ENCODE data around the gene CFAP97D1. TPM values are rescaled to one million over a fixed set of nuclear protein-coding genes. Genes with fewer than 3 reads are reported as not detected.
"Not testable (repeated sequence)": the region's sequence is repeated elsewhere in the genome, so short reads cannot be mapped to it uniquely, and the experiment has no call there.

Gene CFAP97D1
- total RNA-seq, 5 donors from 2014 or later (not counting 1 experiment from before 2014, with no cell fraction given), result not detected

DNA sequence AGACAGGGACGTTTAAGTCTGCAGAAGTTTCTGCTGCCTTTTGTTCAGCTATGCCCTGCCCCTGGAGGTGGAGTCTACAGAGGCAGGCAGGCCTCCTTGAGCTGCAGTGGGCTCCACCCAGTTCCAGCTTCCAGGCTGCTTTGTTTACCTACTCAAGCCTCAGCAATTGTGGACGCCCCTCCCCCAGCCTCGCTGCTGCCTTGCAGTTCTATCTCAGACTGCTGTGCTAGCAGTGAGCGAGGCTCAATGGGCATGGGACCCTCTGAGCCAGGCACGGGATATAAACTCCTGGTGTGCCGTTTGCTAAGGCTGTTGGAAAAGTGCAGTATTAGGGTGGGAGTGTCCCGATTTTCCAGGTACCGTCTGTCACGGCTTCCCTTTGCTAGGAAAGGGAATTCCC is 17.8 kb downstream of the CFAP97D1 start:
- WGBS (ENCODE audit: insufficient coverage), result 90% methylated on average over 2 of the region's 9 CpGs
- H3K4me1 Mint-ChIP-seq; H3K9me3 Mint-ChIP-seq; H3K36me3 Mint-ChIP-seq; H3K27ac Mint-ChIP-seq; H3K27ac ChIP-seq (ENCODE audit: low read length); H3K4me3 ChIP-seq (ENCODE audit: control insufficient read depth in 1 of 2, extremely low read depth in 1 of 2, low read length in 1 of 2); ATAC-seq (replicated peaks in 1 of 4); H3K9me3 ChIP-seq; H3K4me1 ChIP-seq (ENCODE audit: control insufficient read depth in 1 of 2, extremely low read depth in 1 of 2, insufficient read depth in 2 of 2, low read length in 2 of 2); DNase-seq; H3K36me3 ChIP-seq (ENCODE audit: control insufficient read depth in 2 of 2, extremely low read depth in 1 of 2, insufficient read depth in 1 of 2, low read length in 1 of 2); CTCF ChIA-PET; H3K4me3 Mint-ChIP-seq: not testable (repeated sequence)
- POLR2A ChIA-PET, result interaction anchor here in 1 of 2 donors (0.6 kb wide), 1 partner anchor 37 kb away, joined by 3 read pairs; no protein-coding TSS in a partner anchor
- peaks cover 0 to 10% of the 10 kb centered on the region in 2 experiments for H3K27me3 ChIP-seq (replicated peaks in 1 of 2; ENCODE audit: control insufficient read depth in 2 of 2, extremely low read depth in 1 of 2, insufficient read depth in 2 of 2, low read length in 1 of 2)
- peaks cover 35 to 50% of the 10 kb centered on the region in 2 donors for H3K27me3 Mint-ChIP-seq

- Mint-ChIP-seq H3K27ac (no peak overlapping the region), H3K27me3 (peaks cover 40 to 51% of the 10 kb centered on the region in 2 donors), H3K4me1 (no peaks in the 10 kb centered on the region), H3K36me3 (no peaks in the 10 kb centered on the region), H3K9me3 (no peaks in the 10 kb centered on the region), H3K4me3 (no peak overlapping the region)
- no peak overlapping the region for H3K27ac ChIP-seq (ENCODE audit: low read length)
- no peaks in the 10 kb centered on the region for H3K9me3 ChIP-seq
- no peaks in the 10 kb centered on the region for H3K4me1 ChIP-seq (ENCODE audit: control insufficient read depth in 1 of 2, extremely low read depth in 1 of 2, insufficient read depth in 2 of 2, low read length in 2 of 2)
- no CpG with 5 or more reads among the region's 2 CpGs for WGBS (ENCODE audit: insufficient coverage)
- peaks cover 0 to 14% of the 10 kb centered on the region in 2 experiments for H3K27me3 ChIP-seq (replicated peaks in 1 of 2; ENCODE audit: control insufficient read depth in 2 of 2, extremely low read depth in 1 of 2, insufficient read depth in 2 of 2, low read length in 1 of 2)
- DNase-seq, result no peak
- no peak overlapping the region for H3K4me3 ChIP-seq (ENCODE audit: control insufficient read depth in 1 of 2, extremely low read depth in 1 of 2, low read length in 1 of 2)
- ATAC-seq (replicated peaks in 1 of 4), result no peak
- H3K36me3 ChIP-seq (ENCODE audit: control insufficient read depth in 2 of 2, extremely low read depth in 1 of 2, insufficient read depth in 1 of 2, low read length in 1 of 2), result no peaks in the 10 kb centered on the region
- CTCF ChIA-PET, result interaction anchor here in 1 of 2 donors (1.1 kb wide), 1 partner anchor 33 kb away, joined by 4 read pairs; no protein-coding TSS in a partner anchor
- POLR2A ChIA-PET, result no interaction called here
These were observed 18.8 kb downstream of the CFAP97D1 start for GRCh38 chr17:43799047-43799446.

DNA sequence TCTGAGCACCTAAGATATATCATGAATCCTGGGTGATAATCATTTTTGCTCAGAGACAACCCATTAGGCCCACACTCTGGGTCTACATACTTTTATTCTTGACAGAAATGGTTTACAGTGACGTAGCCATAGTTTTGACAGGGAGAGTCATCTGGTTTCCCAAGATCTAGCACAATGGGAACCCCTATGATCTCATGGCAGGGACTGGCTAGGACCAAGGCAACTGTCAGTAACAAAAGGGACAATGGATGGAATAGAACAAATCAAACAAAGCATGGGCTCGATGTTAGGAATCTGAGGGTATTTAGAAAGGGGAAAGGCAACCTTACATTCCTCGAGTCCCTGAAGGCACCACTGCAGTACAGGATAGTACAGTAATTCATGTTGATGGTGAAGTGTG is 20.5 kb downstream of the CFAP97D1 start:
- Histone ChIP-seq H3K27me3 (replicated peaks in 1 of 2; ENCODE audit: control insufficient read depth in 2 of 2, extremely low read depth in 1 of 2, insufficient read depth in 2 of 2, low read length in 1 of 2) (peaks cover 0 to 18% of the 10 kb centered on the region in 2 experiments), H3K9me3 (no peaks in the 10 kb centered on the region), H3K4me3 (ENCODE audit: control insufficient read depth in 1 of 2, extremely low read depth in 1 of 2, low read length in 1 of 2) (no peak overlapping the region), H3K27ac (ENCODE audit: low read length) (no peak overlapping the region), H3K4me1 (ENCODE audit: control insufficient read depth in 1 of 2, extremely low read depth in 1 of 2, insufficient read depth in 2 of 2, low read length in 2 of 2) (no peaks in the 10 kb centered on the region), H3K36me3 (ENCODE audit: control insufficient read depth in 2 of 2, extremely low read depth in 1 of 2, insufficient read depth in 1 of 2, low read length in 1 of 2) (no peaks in the 10 kb centered on the region)
- Mint-ChIP-seq H3K4me1 (no peaks in the 10 kb centered on the region), H3K27me3 (peaks cover 42 to 46% of the 10 kb centered on the region in 2 donors), H3K36me3 (no peaks in the 10 kb centered on the region), H3K27ac (no peak overlapping the region), H3K9me3 (no peaks in the 10 kb centered on the region), H3K4me3 (no peak overlapping the region)
- ChIA-PET POLR2A (no interaction called here), CTCF (no interaction called here)
- WGBS (ENCODE audit: insufficient coverage), result 80% methylated on average over 1 of the region's 3 CpGs
- ATAC-seq (replicated peaks in 1 of 4) (no peak), DNase-seq (no peak)

GRCh38 chr17:43801844-43802243 is 21.6 kb downstream of the CFAP97D1 start:
- H3K4me3 ChIP-seq (ENCODE audit: control insufficient read depth in 1 of 2, extremely low read depth in 1 of 2, low read length in 1 of 2), result no peak overlapping the region
- no peak overlapping the region for H3K4me3 Mint-ChIP-seq
- POLR2A ChIA-PET, result no interaction called here
- H3K27me3 Mint-ChIP-seq, result peaks cover 31 to 39% of the 10 kb centered on the region in 2 donors
- ATAC-seq (replicated peaks in 1 of 4), result no peak
- no peak for DNase-seq
- H3K27ac ChIP-seq (ENCODE audit: low read length), result no peak overlapping the region
- H3K36me3 ChIP-seq (ENCODE audit: control insufficient read depth in 2 of 2, extremely low read depth in 1 of 2, insufficient read depth in 1 of 2, low read length in 1 of 2), result no peaks in the 10 kb centered on the region
- no peaks in the 10 kb centered on the region for H3K4me1 ChIP-seq (ENCODE audit: control insufficient read depth in 1 of 2, extremely low read depth in 1 of 2, insufficient read depth in 2 of 2, low read length in 2 of 2)
- peaks cover 0 to 22% of the 10 kb centered on the region in 2 experiments for H3K27me3 ChIP-seq (replicated peaks in 1 of 2; ENCODE audit: control insufficient read depth in 2 of 2, extremely low read depth in 1 of 2, insufficient read depth in 2 of 2, low read length in 1 of 2)
- no peaks in the 10 kb centered on the region for H3K9me3 Mint-ChIP-seq
- WGBS (ENCODE audit: insufficient coverage), result no CpG with 5 or more reads among the region's 3 CpGs
- H3K36me3 Mint-ChIP-seq, result no peaks in the 10 kb centered on the region
- no peak overlapping the region for H3K27ac Mint-ChIP-seq
- CTCF ChIA-PET, result no interaction called here
- H3K4me1 Mint-ChIP-seq, result no peaks in the 10 kb centered on the region
- no peaks in the 10 kb centered on the region for H3K9me3 ChIP-seq

DNA sequence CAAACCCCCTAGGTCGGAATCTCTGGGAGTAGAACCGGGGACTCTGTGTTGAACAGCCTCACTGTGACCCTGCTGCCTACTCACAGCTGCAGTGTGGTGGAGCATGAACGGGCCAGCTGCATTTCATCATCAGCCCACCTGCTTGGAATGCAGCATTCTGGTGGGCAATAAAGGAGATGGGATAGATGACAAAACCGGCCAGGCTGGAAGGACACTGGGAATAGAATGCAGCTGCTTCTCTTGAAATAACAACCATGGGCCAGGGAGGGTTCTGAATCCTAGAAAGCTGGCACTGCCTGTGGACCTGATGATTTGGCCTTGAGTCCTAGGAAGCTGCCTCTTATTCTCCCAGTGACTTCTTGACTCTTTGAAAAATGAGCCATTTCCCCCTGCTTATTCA is 23.5 kb downstream of the CFAP97D1 start:
- POLR2A ChIA-PET, result no interaction called here
- peaks cover 30% of the 10 kb centered on the region in 2 donors for H3K27me3 Mint-ChIP-seq
- Histone ChIP-seq H3K27me3 (replicated peaks in 1 of 2; ENCODE audit: control insufficient read depth in 2 of 2, extremely low read depth in 1 of 2, insufficient read depth in 2 of 2, low read length in 1 of 2) (peaks cover 0 to 31% of the 10 kb centered on the region in 2 experiments), H3K36me3 (ENCODE audit: control insufficient read depth in 2 of 2, extremely low read depth in 1 of 2, insufficient read depth in 1 of 2, low read length in 1 of 2) (no peaks in the 10 kb centered on the region), H3K27ac (ENCODE audit: low read length) (no peak overlapping the region), H3K9me3 (no peaks in the 10 kb centered on the region), H3K4me3 (ENCODE audit: control insufficient read depth in 1 of 2, extremely low read depth in 1 of 2, low read length in 1 of 2) (no peak overlapping the region), H3K4me1 (ENCODE audit: control insufficient read depth in 1 of 2, extremely low read depth in 1 of 2, insufficient read depth in 2 of 2, low read length in 2 of 2) (no peaks in the 10 kb centered on the region)
- DNase-seq (no peak), ATAC-seq (replicated peaks in 1 of 4) (no peak)
- no peak overlapping the region for H3K4me3 Mint-ChIP-seq
- no peak overlapping the region for H3K27ac Mint-ChIP-seq
- 90% methylated on average over 2 of the region's 4 CpGs for WGBS (ENCODE audit: insufficient coverage)
- H3K4me1 Mint-ChIP-seq, result no peaks in the 10 kb centered on the region
- CTCF ChIA-PET, result no interaction called here
- H3K36me3 Mint-ChIP-seq, result no peaks in the 10 kb centered on the region
- no peaks in the 10 kb centered on the region for H3K9me3 Mint-ChIP-seq

DNA sequence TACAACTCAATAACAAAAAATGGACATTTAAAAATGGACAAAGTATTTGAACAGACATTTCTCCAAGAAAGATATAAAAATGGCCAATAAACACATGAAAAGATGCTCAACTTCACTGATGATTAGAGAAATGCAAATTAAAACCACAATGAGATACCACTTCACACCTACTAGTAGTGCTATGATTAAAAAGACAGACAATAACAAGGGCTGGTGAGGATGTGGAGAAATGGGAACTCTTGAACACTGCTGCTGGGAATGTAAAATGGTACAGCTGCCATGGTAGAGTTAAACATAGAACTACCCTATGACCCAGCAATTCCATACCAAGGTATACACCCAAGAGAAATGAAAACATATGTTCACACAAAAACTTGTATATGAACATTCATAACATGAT is 24.9 kb downstream of the CFAP97D1 start:
- Histone ChIP-seq H3K4me3 (ENCODE audit: control insufficient read depth in 1 of 2, extremely low read depth in 1 of 2, low read length in 1 of 2) (no peak overlapping the region), H3K4me1 (ENCODE audit: control insufficient read depth in 1 of 2, extremely low read depth in 1 of 2, insufficient read depth in 2 of 2, low read length in 2 of 2) (no peaks in the 10 kb centered on the region), H3K27ac (ENCODE audit: low read length) (no peak overlapping the region), H3K36me3 (ENCODE audit: control insufficient read depth in 2 of 2, extremely low read depth in 1 of 2, insufficient read depth in 1 of 2, low read length in 1 of 2) (no peaks in the 10 kb centered on the region), H3K27me3 (replicated peaks in 1 of 2; ENCODE audit: control insufficient read depth in 2 of 2, extremely low read depth in 1 of 2, insufficient read depth in 2 of 2, low read length in 1 of 2) (peaks cover 0 to 30% of the 10 kb centered on the region in 2 experiments), H3K9me3 (no peaks in the 10 kb centered on the region)
- DNase-seq, result no peak
- CTCF ChIA-PET, result no interaction called here
- Mint-ChIP-seq H3K4me1 (no peaks in the 10 kb centered on the region), H3K4me3 (no peak overlapping the region), H3K27ac (no peak overlapping the region), H3K9me3 (no peaks in the 10 kb centered on the region), H3K27me3 (peaks cover 22 to 27% of the 10 kb centered on the region in 2 donors), H3K36me3 (no peaks in the 10 kb centered on the region)
- POLR2A ChIA-PET, result no interaction called here
- no peak for ATAC-seq (replicated peaks in 1 of 4)

DNA sequence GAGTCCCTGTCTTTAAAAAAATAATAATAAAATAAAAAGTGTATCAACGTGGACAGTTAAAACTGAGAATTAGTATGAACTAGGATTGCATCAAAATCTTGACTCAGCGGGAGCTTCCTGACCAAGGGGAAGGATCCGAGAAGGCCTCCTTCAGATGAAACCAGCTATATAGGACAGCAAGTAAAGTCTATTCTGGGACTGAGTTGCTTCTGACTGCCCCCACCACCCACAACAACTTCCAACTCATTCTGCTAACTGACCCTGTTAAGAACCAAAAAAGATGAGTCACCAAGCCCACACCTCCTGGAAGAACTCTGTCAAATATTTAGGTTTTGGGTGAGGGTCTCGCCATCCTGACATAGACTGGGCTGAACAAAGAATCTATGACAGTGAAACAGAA is 27.8 kb downstream of the CFAP97D1 start:
- Mint-ChIP-seq H3K9me3 (no peaks in the 10 kb centered on the region), H3K36me3 (no peaks in the 10 kb centered on the region), H3K4me3 (no peak overlapping the region), H3K27ac (no peak overlapping the region), H3K27me3 (peaks cover 24 to 27% of the 10 kb centered on the region in 2 donors), H3K4me1 (no peaks in the 10 kb centered on the region)
- DNase-seq (no peak), ATAC-seq (replicated peaks in 1 of 4) (no peak)
- 67% methylated on average over 1 of the region's 4 CpGs for WGBS (ENCODE audit: insufficient coverage)
- ChIA-PET CTCF (no interaction called here), POLR2A (no interaction called here)
- Histone ChIP-seq H3K4me1 (ENCODE audit: control insufficient read depth in 1 of 2, extremely low read depth in 1 of 2, insufficient read depth in 2 of 2, low read length in 2 of 2) (no peaks in the 10 kb centered on the region), H3K27ac (ENCODE audit: low read length) (no peak overlapping the region), H3K4me3 (ENCODE audit: control insufficient read depth in 1 of 2, extremely low read depth in 1 of 2, low read length in 1 of 2) (no peak overlapping the region), H3K27me3 (replicated peaks in 1 of 2; ENCODE audit: control insufficient read depth in 2 of 2, extremely low read depth in 1 of 2, insufficient read depth in 2 of 2, low read length in 1 of 2) (peaks cover 0 to 36% of the 10 kb centered on the region in 2 experiments), H3K36me3 (ENCODE audit: control insufficient read depth in 2 of 2, extremely low read depth in 1 of 2, insufficient read depth in 1 of 2, low read length in 1 of 2) (no peaks in the 10 kb centered on the region), H3K9me3 (no peaks in the 10 kb centered on the region)
